IMR-90 (cell line): ENCODE results near the gene FNDC3A. TPM values are rescaled to one million over a fixed set of nuclear protein-coding genes. Genes with fewer than 3 reads are reported as not detected.

ENCODE experiments used
- ATAC-seq: fragments of 200-7000 bp; cut with Tn5 transposase; 2 replicates; pipeline ENCODE4 v1.9.1; 2020; ENCODE audit warnings: low read depth, mild to moderate bottlenecking, moderate library complexity
- BruUV-seq: library from RNA; stranded (reverse); fragments of 400-500 nt; replicated peaks from 2 replicates; lab custom pipeline; 2021; lab: Mats Ljungman, UMichigan
- CTCF ChIA-PET: fragments of 300-600 bp; formaldehyde crosslinking; extraction: SDS; loops from one replicate; lab custom pipeline; 2021; ENCODE audit warnings: antibody characterized with exemption; lab: Yijun Ruan, JAX
- POLR2A ChIA-PET: fragments of 300-600 bp; sonication (Branson Sonifier 250); formaldehyde crosslinking; loops from one replicate; lab custom pipeline; 2022; ENCODE audit warnings: antibody characterized with exemption; ENCODE audit not compliant: unreplicated experiment; lab: Charles Lee
- DNase-seq: peaks from one replicate; pipeline ENCODE4 v3.0.0; 2013
- H2AFZ ChIP-seq: replicated peaks from 2 replicates; pipeline ENCODE3; 2013; ENCODE audit warnings: low read length, mild to moderate bottlenecking; ENCODE audit not compliant: poor library complexity
- H2AK5ac ChIP-seq: 2 replicates; pipeline ENCODE4 v1.6.1; 2013; ENCODE audit warnings: low read depth, low read length, inconsistent platforms
- H2AK9ac ChIP-seq: replicated peaks from 2 replicates; pipeline ENCODE3; 2013; ENCODE audit warnings: mild to moderate bottlenecking, low read depth, low read length, moderate library complexity; ENCODE audit not compliant: poor library complexity
- H2BK120ac ChIP-seq: 2 replicates; pipeline ENCODE4 v1.6.1; 2013; ENCODE audit warnings: low read depth, low read length, inconsistent platforms
- H2BK15ac ChIP-seq: 3 replicates; pipeline ENCODE4 v1.6.1; 2013; ENCODE audit warnings: low read depth, low read length, inconsistent platforms
- H2BK20ac ChIP-seq: 2 replicates; pipeline ENCODE4 v1.6.1; 2013; ENCODE audit warnings: low read depth, mild to moderate bottlenecking, inconsistent platforms, low read length, moderate library complexity
- H2BK5ac ChIP-seq: 2 replicates; pipeline ENCODE4 v1.6.1; 2013; ENCODE audit warnings: mild to moderate bottlenecking, low read depth, low read length, inconsistent platforms; ENCODE audit not compliant: poor library complexity, severe bottlenecking
- H3K14ac ChIP-seq: replicated peaks from 2 replicates; pipeline ENCODE4 v1.6.1; 2013; ENCODE audit warnings: low read depth, low read length, inconsistent platforms
- H3K18ac ChIP-seq: 2 replicates; pipeline ENCODE4 v1.6.1; 2013; ENCODE audit warnings: low read depth, low read length, control low read depth
- H3K23ac ChIP-seq: 2 replicates; pipeline ENCODE4 v1.6.1; 2013; ENCODE audit warnings: low read depth, low read length, inconsistent platforms
- H3K27ac ChIP-seq: 2 replicates; pipeline ENCODE4 v1.5.1; 2013; ENCODE audit warnings: mild to moderate bottlenecking, control low read depth, low read length; ENCODE audit not compliant: insufficient read depth
- H3K27me3 ChIP-seq: 2 replicates; pipeline ENCODE4 v1.6.1; 2013; ENCODE audit warnings: low read length; ENCODE audit not compliant: control insufficient read depth, insufficient read depth
- H3K36me3 ChIP-seq: 2 replicates; pipeline ENCODE4 v1.6.1; 2013; ENCODE audit warnings: low read length, mixed read lengths; ENCODE audit not compliant: control insufficient read depth, insufficient read depth
- H3K4ac ChIP-seq: 2 replicates; pipeline ENCODE4 v1.6.1; 2013; ENCODE audit warnings: low read depth, low read length, inconsistent platforms
- H3K4me1 ChIP-seq: 2 replicates; pipeline ENCODE4 v1.6.1; 2013; ENCODE audit warnings: low read length, mixed read lengths; ENCODE audit not compliant: control insufficient read depth, insufficient read depth
- H3K4me2 ChIP-seq: 2 replicates; pipeline ENCODE4 v1.6.1; 2013; ENCODE audit warnings: low read depth, mild to moderate bottlenecking, control low read depth, low read length, moderate library complexity
- H3K4me3 ChIP-seq: 2 replicates; pipeline ENCODE4 v1.5.1; 2013; ENCODE audit warnings: low read depth, mild to moderate bottlenecking, control low read depth, low read length, moderate library complexity; ENCODE audit not compliant: insufficient read depth
- H3K56ac ChIP-seq: 2 replicates; pipeline ENCODE4 v1.6.1; 2013; ENCODE audit warnings: low read length, inconsistent platforms; ENCODE audit not compliant: insufficient read depth; ENCODE audit errors: extremely low read depth
- H3K79me1 ChIP-seq, 2 experiments: 2 replicates each; pipeline ENCODE4 v1.6.1; 2013; ENCODE audit warnings: low read length in 2 of 2, inconsistent platforms in 1 of 2, low read depth in 1 of 2
- H3K9ac ChIP-seq: 2 replicates; pipeline ENCODE4 v1.6.1; 2013; ENCODE audit warnings: low read depth, low read length, control low read depth
- H3K9me1 ChIP-seq: 2 replicates; pipeline ENCODE4 v1.6.1; 2013; ENCODE audit warnings: low read length, inconsistent platforms; ENCODE audit not compliant: insufficient read depth
- H3K9me3 ChIP-seq: 2 replicates; pipeline ENCODE4 v1.6.1; 2013; ENCODE audit warnings: low read length; ENCODE audit not compliant: control insufficient read depth, insufficient read depth
- H4K20me1 ChIP-seq: 2 replicates; pipeline ENCODE4 v1.6.1; 2013; ENCODE audit warnings: low read length, inconsistent platforms; ENCODE audit not compliant: insufficient read depth
- H4K5ac ChIP-seq: 2 replicates; pipeline ENCODE4 v1.6.1; 2013; ENCODE audit warnings: mild to moderate bottlenecking, low read depth, low read length, control low read depth
- H4K8ac ChIP-seq, 2 experiments: 2 replicates each; pipeline ENCODE4 v1.6.1; 2013; ENCODE audit warnings: low read depth in 2 of 2, low read length in 2 of 2, control low read depth in 1 of 2, inconsistent platforms in 1 of 2
- H4K91ac ChIP-seq: 2 replicates; pipeline ENCODE4 v1.6.1; 2013; ENCODE audit warnings: low read depth, low read length, inconsistent platforms; ENCODE audit not compliant: insufficient read depth
- BHLHE40 ChIP-seq: fragments of 150-350 bp; IDR thresholded peaks from 2 replicates; pipeline ENCODE4 v1.6.1; 2016; ENCODE audit warnings: mild to moderate bottlenecking, low read depth, low read length
- FOS ChIP-seq: fragments of 150-350 bp; IDR thresholded peaks from 2 replicates; pipeline ENCODE4 v1.6.1; 2016; ENCODE audit warnings: low read depth, low read length
- MAZ ChIP-seq: IDR thresholded peaks from 2 replicates; pipeline ENCODE4 v1.6.1; 2012; ENCODE audit warnings: low read depth, mild to moderate bottlenecking, low read length, improper control_type of control experiment, moderate library complexity, borderline replicate concordance
- WGBS, 2 experiments: methylation state at CpG; one replicate each; pipeline versions ENCODE4 v1.1.5 to v1.1.7; 2013; ENCODE audit warnings: missing lambda C conversion rate in 2 of 2; ENCODE audit not compliant: insufficient read length in 1 of 2; ENCODE audit errors: extremely low coverage in 2 of 2; 5-methylcytosine and 5-hydroxymethylcytosine counted together
- dilution Hi-C: fragments of 300-500 bp; cut with HindIII; formaldehyde crosslinking; loops from one replicate; pipeline ENCODE4 v1.14.3; 2018; ENCODE audit warnings: low sequenced_read_pairs; ENCODE audit not compliant: unreplicated experiment
- in situ Hi-C: fragments of 300-500 bp; cut with MboI; formaldehyde crosslinking; loops from 3 replicates; pipeline ENCODE4 v1.14.3; 2019; ENCODE audit warnings: low sequenced_read_pairs, inconsistent platforms, mixed read lengths
- intact Hi-C: fragments of 100-400 bp; cut with micrococcal nuclease; formaldehyde crosslinking; loops from 2 replicates; pipeline ENCODE4 v1.10.0; 2022
- polyA plus RNA-seq, 3 experiments: library from polyadenylated mRNA; depleted of rRNA; stranded (reverse); fragments of >200 nt; gene quantifications; 2 replicates each; pipeline ENCODE4 v1.2.3, GENCODE V29; 2012; ENCODE audit warnings: low replicate concordance in 1 of 3
- total RNA-seq: library from RNA; depleted of rRNA; stranded (reverse); fragments of >200 nt; gene quantifications from 2 replicates; pipeline ENCODE4 v1.2.3, GENCODE V29; 2012
- TF ChIP-seq, protein P1 (sequence below): fragments of 150-350 bp; IDR thresholded peaks from 2 replicates; pipeline ENCODE4 v1.6.1; 2017; ENCODE audit warnings: mild to moderate bottlenecking, antibody characterized with exemption, low read length, low read depth

FNDC3A gene
- total and polyA plus RNA-seq, 2 of the 4 experiments (the other 2 are of a cell fraction), result 29.2 to 60.4 TPM

DNA sequence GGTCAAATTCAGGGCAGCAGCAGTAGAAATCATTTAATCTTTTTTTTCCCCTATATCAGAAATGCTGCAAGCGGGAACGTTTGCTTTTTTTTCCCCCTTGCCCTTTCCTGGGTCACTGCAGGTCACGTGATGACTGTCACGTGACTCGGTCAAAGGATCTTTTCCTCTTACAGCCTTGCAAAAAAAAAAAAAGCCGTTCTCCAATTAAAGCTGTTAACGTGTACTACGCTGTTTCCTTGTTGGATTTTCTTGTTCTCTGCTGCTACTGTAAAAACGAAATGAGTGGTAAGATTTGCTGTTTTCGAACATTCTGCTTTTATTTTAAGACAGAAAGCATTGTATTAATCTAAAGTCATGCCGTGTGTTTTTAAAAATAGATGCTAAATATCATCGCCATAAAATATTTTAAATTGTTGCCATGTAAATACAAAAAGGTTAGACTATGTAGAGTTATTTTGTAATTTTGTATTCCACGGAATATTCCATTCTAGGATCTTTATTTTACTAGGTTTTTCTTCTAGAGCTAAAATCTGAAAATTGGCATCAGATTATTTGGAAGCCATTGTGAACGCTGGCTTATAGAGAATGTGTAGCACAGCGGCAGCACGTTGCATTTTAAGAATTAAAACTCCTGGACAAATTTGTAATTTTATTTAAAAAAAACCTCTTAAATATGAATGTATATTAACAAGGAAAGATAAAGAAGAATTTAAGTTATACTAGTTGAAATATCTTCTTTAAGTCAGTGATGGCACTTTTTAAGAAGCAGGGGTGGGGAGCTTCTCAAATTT is 134.6 kb downstream of the FNDC3A start:
- Histone ChIP-seq H2AFZ (no peak overlapping the region), H2BK5ac (peak overlapping the region; percentile 94), H3K23ac (peak overlapping the region; percentile 19; the same call in 1 of the 2 replicates), H3K4me1 (peaks cover 3% of the 10 kb centered on the region), H2AK9ac (no peak overlapping the region), H2BK15ac (no peak overlapping the region), H3K56ac (peak overlapping the region; percentile 55; the same call in 1 of the 2 replicates), H3K4me2 (peak overlapping the region; percentile 95), H3K27ac (peak overlapping the region; percentile 75; the same call in 1 of the 2 replicates), H4K8ac (peak overlapping the region; percentile 8 to 84), H3K9me1 (peaks cover 4% of the 10 kb centered on the region; the same call in 1 of the 2 replicates), H3K9me3 (no peaks in the 10 kb centered on the region), H3K14ac (peak overlapping the region; percentile 28), H3K4ac (peak overlapping the region; percentile 27; the same call in 1 of the 2 replicates), H3K27me3 (no peaks in the 10 kb centered on the region), H2BK20ac (no peak overlapping the region), H4K20me1 (no peaks in the 10 kb centered on the region), H4K5ac (peak overlapping the region; percentile 96), H3K9ac (peak overlapping the region; percentile 94), H3K36me3 (peaks cover under 1% of the 10 kb centered on the region; the same call in 1 of the 2 replicates), H4K91ac (no peak overlapping the region), H2BK120ac (no peak overlapping the region), H3K18ac (peak overlapping the region; percentile 92; the same call in 1 of the 2 replicates), H2AK5ac (no peak overlapping the region), H3K4me3 (peak overlapping the region; percentile 84), H3K79me1 (peaks cover 11 to 33% of the 10 kb centered on the region in 2 experiments)
- TF ChIP-seq MAZ (no peak), FOS (peak; percentile 87), BHLHE40 (peak; percentile 92)
- TF ChIP-seq, protein P1, sequence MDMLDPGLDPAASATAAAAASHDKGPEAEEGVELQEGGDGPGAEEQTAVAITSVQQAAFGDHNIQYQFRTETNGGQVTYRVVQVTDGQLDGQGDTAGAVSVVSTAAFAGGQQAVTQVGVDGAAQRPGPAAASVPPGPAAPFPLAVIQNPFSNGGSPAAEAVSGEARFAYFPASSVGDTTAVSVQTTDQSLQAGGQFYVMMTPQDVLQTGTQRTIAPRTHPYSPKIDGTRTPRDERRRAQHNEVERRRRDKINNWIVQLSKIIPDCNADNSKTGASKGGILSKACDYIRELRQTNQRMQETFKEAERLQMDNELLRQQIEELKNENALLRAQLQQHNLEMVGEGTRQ, result peak; percentile 100
- intact Hi-C loops, result loop anchor here (2.0 to 10.0 kb wide), 2 partner anchors 134 to 336 kb away; no protein-coding TSS in a partner anchor
- DNase-seq (peak; percentile 91), ATAC-seq (peak; percentile 75)
- dilution Hi-C loops, result no loop called here
- CTCF ChIA-PET, result interaction anchor here (0.6 to 0.8 kb wide), 2 partner anchors 106 to 138 kb away, joined by 4 read pairs; no protein-coding TSS in a partner anchor
- BruUV-seq, result TSS peak; percentile 59
- WGBS, 2 experiments, result no CpG with 5 or more reads among the region's 16 CpGs
- POLR2A ChIA-PET, result interaction anchor here (0.6 kb wide), 1 partner anchor 88 kb away, joined by 3 read pairs; no protein-coding TSS in a partner anchor
- in situ Hi-C loops, result no loop called here
